Activated CD8-positive, alpha-beta memory T cell treated with anti-CD3 and anti-CD28 coated beads, Interleukin-2, amount 50 U/mL, for 48 hours (primary cell): ENCODE results near the gene MRPS5.
"Not testable (repeated sequence)": the region's sequence is repeated elsewhere in the genome, so short reads cannot be mapped to it uniquely, and the experiment has no call there.

ENCODE experiments used
- DNase-seq: peaks from one replicate; pipeline ENCODE4 v3.0.0-alpha.2; 2020

The MRPS5 gene

GRCh38 chr2:95044601-95045000 lies 77.0 kb downstream of the MRPS5 start:
- DNase-seq = no peak

DNA sequence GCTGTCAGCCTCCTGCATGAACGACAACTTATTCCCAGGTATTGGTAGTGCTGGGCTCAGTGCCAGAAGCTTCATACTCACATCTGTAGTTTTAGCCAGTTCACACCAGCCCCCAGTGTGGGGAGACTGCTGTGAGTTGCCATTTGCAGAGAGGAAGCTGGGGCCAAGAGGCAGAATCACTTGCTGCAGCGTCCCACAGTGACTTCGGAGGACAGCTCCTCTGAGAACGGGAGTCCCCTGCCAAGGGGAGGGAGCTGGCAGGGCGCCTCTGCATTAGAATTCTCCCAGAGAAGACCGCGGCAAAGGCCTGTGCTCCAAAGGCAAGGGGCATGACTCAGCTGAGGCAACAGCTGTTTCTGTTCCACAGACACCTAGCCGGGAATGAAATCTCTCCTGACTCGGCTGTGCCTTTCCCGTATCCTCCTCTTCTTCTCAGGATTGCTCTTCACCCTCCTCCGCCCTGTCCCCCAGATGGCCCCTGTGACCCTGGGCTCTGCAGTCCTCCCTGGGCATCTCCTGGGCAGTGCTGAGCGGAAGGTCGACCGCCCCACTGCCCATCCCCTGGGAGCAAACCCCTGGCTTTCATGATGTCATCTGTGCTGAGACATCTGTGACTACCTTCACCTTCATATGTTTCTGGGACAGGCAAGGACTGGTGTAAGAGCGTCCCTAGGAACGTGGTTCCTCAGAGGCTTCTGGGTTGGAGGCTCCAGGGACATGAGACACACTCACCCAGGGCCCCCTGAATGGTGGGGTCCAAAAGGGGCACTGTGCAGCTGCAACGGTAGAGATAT lies 78.1 kb downstream of the MRPS5 start:
- DNase-seq = no peak

DNA sequence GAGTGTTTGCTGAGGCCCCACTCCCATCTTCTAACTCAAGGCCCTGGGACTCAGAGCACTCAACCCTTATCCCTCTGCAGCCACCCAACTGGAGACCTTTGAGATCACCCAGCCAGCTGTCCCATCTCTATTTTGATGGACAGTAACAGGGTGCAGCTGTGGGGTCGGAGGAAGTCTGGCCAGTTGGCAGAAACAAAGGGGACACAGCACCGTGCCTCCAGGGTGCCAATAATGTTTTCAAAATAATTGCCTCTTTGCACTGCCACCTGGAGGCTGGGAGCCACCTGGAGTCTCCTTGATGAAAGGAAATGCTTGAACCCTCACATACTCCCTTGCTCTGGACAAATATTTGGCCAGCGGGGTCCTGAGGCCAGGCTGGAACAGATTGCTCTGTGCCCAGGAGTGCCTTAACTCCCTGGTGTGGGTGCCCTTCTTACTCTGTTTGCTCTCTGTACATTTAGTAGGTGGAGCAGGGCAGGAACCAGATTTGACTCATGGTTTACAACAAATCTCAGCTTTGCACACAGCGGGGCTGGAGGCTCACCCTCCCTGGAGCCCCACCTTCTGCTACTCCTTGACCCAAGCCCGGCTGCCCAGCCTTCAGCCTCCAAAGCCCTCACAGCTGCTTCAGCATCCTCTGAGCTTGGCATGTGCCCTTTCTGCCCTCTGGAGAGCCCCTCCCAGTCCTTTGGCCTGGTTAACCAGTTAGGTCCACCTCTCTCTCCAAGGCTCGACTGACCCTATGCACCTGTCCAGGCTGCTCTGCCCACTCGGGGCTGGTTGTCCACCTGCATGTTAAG lies 78.9 kb downstream of the MRPS5 start:
- DNase-seq = no peak

- no peak for DNase-seq
Measured at GRCh38 chr2:95041824-95042442, 79.7 kb downstream of the MRPS5 start.

DNA sequence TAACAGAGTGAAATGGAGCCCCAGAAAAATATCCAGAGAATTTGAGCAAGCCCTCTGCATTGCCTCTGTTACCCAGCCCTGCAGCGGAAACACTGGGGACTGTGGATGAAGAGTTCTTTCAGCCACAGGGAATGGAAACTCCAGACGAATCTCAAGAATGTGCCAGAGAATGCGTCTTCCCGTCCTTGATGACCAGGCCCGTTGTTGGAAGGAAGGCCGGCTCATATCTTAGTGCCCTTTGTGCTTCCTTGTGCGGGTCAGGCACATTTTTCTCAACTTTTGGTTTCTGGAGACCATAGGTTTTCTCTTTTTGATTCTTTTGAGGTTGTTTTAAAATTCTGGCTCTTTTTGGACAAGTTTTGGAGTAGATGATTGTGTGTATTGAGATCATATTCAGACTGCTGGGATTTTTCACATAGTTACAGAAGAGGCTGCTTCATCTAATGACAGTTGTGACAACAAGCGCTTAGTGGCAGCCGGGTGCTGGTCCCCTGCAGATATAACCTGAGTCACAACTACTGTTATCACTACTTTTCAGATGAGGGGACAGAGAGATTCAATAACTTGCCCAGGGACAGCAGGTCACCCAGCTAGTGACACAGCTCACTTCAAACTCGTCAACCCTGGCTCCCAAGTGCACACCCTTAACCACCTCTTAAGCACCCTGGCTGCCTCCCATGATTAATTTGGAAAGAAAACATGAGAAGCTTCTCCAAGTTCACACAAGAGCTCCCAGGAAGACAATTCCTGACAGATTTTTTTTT lies 80.4 kb downstream of the MRPS5 start:
- no peak for DNase-seq

- no peak for DNase-seq
Measured at GRCh38 chr2:95040426-95040825, 81.2 kb downstream of the MRPS5 start.

GRCh38 chr2:95039978-95040377 lies 81.6 kb downstream of the MRPS5 start:
- DNase-seq = no peak

- DNase-seq = no peak
Measured at GRCh38 chr2:95039363-95039762, 82.2 kb downstream of the MRPS5 start.

DNA sequence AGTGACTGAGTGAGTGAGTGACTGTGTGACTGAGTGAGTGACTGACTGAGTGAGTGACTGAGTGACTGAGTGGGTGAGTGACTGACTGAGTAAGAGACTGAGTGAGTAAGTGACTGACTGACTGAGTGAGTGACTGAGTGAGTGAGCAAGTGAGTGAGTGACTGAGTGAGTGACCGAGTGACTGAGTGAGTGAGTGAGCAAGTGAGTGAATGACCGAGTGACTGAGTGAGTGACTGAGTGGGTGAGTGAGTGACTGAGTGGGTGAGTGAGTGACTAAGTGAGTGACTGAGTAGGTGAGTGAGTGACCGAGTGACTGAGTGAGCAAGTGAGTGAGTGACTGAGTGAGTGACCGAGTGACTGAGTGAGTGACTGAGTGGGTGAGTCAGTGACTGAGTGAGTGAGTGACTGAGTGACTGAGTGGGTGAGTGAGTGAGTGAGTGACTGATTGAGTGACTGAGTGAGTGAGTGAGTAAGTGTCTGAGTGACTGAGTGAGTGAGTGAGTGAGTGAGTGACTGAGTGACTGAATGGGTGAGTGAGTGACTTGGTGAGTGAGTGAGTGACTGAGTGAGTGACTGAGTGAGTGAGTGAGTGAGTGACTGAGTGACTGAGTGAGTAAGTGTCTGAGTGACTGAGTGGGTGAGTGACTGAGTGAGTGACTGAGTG lies 82.8 kb downstream of the MRPS5 start:
- no peak for DNase-seq

- DNase-seq = not testable (repeated sequence)
Measured at GRCh38 chr2:95037841-95038585, 83.6 kb downstream of the MRPS5 start.

GRCh38 chr2:95037384-95037839 lies 84.2 kb downstream of the MRPS5 start:
- DNase-seq = no peak

DNA sequence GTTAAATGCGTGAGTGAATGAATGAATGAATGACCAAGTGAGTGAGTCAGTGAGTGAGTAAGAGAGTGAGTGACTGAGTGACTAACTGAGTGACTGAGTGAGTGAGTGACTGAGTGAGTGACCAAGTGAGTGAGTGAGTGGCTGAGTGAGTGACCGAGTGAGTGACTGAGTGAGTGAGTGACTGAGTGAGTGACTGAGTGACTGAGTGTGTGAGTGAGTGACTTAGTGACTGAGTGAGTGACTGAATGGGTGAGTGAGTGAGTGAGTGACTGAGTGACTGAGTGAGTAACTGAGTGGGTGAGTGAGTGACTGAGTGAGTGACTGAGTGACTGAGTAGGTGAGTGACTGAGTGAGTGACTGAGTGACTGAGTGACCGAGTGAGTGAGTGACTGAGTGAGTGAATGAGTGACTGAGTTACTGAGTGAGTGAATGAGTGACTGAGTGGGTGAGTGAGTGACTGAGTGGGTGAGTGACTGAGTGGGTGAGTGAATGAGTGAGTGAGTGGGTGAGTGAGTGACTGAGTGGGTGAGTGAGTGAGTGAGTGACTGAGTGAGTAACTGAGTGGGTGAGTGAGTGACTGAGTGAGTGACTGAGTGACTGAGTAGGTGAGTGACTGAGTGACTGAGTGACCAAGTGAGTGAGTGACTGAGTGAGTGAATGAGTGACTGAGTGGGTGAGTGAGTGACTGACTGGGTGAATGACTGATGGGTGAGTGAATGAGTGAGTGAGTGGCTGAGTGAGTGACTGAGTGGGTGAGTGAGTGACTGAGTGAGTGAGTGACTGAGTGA lies 84.8 kb downstream of the MRPS5 start:
- no peak for DNase-seq
